ENCODE data around the gene ATP11B.

Gene ATP11B
- 79.0 to 169 (median 122) reads per million in 17 experiments for total RNA-seq

GRCh38 chr3:182792901-182793662 lies at the start of gene ATP11B:
Gene ATP11B, plus strand, starts transcription at chr3:182793504. Its CDS starts 256 bp downstream, at chr3:182793760.
- DNase-seq = peak; percentile 77 to 92 (median 84)

DNA sequence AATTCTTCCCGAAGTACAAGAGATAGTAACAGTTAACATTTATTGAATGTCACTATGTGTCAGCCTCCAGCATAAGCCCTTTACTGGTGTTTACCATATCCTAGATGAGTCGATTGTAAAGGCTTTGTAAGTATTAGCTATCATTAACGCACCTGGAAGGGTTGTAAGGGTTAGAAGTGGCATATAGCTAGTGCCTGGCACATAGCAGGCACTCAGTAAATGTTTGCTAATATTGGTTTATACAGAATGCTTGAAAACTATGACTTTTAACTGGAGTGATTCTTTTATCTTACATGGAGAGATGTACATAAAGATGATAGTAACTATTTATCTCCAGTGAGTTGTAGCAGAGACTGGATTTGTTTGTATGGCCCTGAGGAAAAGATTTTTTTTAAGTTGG lies 46.3 kb upstream of the ATP11B start:
- no peak for DNase-seq

DNA sequence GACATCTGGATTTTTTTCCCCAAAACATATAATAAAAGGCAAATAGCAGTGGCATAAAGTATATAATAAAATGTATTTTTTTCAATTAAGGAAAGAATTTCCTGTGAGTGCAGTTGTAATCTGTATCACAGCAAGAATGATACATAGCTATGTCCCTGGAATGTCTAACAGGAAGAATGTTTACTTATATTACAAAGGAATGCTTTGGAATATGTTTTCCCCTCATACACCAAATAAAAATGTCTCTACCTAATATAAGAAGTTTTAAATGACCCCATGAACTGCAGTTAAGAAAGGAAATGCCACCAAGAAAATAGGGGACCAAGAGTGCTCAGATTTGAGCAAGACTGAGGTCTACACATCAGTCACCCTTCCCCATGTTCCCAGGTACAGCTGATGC lies 38.0 kb upstream of the ATP11B start:
- DNase-seq = no peak

- DNase-seq = no peak
Measured at GRCh38 chr3:182755712-182756111, 37.6 kb upstream of the ATP11B start.

DNA sequence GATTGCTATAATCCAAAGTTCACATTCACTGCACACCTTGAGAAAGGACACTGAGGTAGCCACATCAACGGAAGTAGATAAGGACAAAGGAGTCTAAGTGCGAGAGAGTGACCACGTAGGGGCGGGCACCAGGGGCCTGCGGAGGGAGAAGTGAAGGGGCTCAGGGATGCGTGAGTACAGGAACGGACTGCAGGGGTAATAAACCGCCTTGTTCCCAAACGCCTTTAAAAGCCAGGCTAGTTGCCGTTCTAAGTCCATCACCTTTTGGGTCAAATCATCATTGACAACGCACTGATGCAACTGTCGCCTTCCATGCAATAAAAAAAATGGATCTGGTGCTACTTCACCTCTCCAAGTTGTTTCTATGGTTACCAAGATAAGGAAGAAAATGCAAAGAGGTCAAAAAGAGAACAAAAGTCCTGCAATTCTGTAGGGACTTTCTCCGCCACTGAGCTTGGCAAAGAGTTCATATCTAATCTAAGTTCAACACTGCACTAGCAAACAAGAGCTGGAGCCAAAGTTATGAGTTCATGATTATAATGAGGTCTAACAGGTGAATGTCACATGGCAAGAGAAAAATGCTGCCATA lies 32.6 kb upstream of the ATP11B start:
- DNase-seq = no peak

DNA sequence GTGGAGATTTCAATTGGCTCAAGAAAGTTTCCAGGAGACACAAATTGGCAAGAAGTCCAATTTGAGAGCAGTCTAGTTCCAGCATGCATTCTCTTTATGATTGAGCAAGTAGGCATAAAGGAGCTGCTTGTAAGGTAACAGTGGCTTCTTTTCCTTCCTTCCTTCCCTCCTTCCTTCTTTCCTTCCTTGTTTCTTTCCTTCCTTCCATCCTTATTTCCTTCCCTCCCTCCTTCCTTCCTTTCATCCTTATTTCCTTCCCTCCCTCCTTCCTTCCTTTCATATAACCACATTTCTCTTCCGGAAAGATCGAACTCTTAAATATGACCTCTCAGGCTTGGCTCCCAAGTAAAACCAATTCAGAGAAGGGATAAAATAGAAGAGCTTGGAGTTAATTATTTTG lies 29.4 kb upstream of the ATP11B start:
- DNase-seq = no peak

DNA sequence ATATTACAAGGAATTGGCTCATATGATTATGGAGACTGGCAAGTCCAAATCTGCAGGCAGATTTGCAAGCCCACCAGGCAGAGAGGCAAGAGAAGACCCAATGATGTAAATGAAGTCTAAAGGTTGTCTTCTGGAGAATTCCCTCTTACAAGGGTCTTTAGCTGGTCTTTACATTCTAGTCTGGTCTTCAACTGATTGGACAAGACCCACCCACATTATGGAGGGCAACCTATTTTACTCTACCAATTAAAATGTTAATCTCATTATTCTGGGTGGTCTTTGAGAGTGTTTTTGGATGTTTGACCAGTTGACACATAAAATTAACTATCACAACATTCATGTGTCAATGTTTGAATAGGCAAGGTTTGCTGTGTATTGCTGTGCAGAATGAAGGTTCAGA lies 28.0 kb upstream of the ATP11B start:
- DNase-seq = no peak

GRCh38 chr3:182766099-182766498 lies 27.2 kb upstream of the ATP11B start:
- no peak for DNase-seq

DNA sequence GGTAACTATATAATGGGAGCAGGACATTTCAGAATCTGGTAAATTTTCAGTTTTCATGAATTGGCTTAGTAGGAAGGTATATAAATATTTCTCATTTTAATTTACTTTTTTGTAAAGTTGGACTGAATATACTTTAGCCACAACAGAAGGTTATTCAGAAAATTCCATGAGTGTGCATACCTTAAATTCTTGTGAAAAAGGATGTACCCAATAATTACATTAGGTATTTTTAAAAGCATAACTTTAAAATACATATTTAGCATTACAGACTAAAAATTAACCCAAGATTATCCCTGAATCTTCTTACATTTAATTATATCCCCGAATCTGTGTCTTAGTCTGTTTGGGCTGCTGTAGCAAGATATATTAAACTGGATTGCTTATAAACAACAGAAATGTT lies 24.9 kb upstream of the ATP11B start:
- DNase-seq = no peak

DNA sequence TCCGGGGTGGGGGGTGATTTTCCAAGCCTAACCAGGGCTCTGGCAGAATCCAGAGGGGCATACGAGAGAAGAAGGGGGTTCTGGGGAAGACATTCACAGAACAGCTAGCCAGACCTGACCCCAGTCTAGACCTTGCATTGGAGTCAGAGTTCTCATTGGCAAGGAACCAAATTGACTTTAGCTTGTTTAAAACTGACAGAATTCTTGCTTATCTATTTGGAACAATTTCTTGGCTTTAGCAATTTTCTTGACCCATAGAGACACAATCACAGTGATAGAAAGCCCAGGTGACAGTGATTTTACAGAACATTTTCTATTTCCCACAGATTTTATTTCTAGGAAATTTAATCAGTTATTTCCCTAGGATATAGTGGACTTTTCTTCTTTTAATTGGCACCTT lies 23.6 kb upstream of the ATP11B start:
- no peak for DNase-seq

DNA sequence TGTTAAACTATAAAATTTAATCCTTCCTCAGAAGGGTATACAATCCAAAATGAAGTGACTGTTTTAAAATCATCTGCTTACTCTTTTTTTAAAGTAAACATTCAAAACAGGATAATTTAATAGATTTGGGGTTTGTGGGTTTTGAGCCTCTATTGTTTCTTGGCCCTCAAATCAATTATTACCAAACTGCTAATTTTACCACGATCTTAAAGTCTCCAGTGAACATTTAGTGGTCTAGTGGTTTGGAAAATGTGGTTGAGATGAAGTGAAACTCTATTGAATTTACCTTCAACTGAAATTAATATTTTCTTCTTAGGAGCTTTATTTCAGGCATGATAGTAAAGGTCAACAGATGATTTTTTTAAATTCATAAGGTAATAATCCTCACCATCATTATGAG lies 11.2 kb upstream of the ATP11B start:
- no peak for DNase-seq

DNA sequence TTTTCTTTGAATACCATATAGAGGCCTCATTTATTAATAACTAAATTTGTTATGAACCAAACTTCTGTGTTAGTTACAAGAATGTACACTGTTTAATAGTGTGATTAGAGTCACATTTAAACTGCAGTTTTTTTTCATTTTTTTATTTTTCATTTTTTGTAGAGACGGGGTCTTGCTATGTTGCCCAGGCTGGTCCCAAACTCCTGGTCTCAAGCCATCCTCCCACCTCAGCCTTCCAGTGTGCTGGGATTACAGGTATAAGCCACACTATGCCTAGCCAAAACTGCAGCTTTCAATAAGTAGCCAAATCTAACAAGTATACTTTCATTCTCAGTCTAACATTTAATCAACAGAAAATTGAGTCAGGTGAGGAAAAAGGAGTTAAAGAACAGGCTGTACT lies 10.2 kb upstream of the ATP11B start:
- DNase-seq = no peak

- no peak for DNase-seq
Measured at GRCh38 chr3:182784542-182784941, 8.8 kb upstream of the ATP11B start.

GRCh38 chr3:182785142-182785541 lies 8.2 kb upstream of the ATP11B start:
- DNase-seq = no peak

DNA sequence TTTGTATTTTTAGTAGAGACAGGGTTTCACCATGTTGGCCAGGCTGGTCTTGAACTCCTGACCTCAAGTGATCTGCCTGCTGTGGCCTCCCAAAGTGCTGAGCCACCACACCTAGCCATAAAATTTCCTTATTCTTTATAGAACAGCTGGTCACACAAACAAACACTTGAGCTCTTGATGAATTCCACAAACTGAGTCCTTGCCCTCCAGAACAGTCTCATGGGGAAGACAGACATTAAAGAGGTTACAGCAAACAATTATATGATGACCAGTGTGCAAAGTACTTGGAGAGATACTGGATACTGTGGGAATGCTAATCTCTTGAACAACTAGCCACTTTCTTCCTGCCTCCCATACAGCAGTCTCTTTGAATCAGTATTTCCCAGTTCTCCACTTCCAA lies 7.5 kb upstream of the ATP11B start:
- no peak for DNase-seq

GRCh38 chr3:182786564-182787196 lies 6.6 kb upstream of the ATP11B start:
- no peak for DNase-seq

DNA sequence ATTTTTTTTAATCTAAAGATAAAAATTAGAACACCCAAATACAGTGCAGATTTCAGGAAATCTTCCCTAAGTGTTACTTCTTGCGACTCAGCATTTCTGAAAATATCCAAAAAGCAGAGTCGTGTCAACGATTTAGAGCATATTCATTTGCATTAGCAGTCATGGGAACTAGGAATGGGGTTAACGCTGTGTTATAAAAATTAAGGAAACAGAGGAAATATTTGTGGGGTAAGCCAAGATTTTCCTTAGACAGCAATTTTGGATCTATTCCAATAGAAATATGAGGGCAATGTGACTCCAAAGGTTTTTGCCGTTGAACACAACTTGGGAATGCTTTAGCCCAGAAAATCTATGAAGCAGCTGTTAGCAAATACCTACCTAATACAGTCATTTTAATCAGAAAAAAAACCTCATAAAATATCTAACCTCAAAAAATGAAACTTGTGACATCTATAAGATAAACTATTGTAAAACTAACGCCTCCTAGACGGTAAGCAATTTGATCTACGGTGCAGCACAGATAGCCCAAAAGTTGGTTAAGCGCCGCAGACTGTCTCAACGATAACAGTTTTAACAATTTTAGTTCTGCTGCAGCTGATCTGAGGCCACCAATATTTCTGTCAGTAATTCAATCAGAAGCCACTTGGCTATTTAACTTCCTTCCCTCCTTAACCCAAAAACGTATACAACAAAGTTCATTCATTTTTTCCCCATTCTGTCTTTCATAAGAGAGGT lies 5.8 kb upstream of the ATP11B start:
- no peak for DNase-seq

GRCh38 chr3:182789371-182789770 lies 3.9 kb upstream of the ATP11B start:
- DNase-seq = peak in 3 of 4 experiments; percentile 9 to 37 (median 27)

DNA sequence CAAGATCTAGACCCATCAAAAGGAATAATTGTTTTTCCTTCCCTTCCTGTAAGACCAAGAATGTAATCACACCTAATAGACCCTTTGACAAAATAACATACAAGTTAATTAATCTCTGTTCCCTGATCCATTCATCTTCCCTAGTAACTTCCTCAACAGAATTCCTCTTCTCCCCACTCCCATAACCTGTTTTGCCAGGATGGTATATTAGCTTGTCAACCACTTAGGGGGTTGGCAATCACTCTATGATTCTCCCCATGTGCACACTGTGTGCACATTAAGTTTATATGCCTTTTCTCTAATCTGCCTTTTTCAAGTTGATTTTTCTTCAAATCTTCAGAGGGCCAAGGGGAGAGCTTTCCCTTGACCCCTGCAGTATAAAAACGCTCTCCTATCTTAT lies 2.7 kb upstream of the ATP11B start:
- no peak for DNase-seq

- peak; percentile 54 to 72 (median 69) for DNase-seq
Measured at GRCh38 chr3:182793663-182794454, 555 bp downstream of the ATP11B start.

DNA sequence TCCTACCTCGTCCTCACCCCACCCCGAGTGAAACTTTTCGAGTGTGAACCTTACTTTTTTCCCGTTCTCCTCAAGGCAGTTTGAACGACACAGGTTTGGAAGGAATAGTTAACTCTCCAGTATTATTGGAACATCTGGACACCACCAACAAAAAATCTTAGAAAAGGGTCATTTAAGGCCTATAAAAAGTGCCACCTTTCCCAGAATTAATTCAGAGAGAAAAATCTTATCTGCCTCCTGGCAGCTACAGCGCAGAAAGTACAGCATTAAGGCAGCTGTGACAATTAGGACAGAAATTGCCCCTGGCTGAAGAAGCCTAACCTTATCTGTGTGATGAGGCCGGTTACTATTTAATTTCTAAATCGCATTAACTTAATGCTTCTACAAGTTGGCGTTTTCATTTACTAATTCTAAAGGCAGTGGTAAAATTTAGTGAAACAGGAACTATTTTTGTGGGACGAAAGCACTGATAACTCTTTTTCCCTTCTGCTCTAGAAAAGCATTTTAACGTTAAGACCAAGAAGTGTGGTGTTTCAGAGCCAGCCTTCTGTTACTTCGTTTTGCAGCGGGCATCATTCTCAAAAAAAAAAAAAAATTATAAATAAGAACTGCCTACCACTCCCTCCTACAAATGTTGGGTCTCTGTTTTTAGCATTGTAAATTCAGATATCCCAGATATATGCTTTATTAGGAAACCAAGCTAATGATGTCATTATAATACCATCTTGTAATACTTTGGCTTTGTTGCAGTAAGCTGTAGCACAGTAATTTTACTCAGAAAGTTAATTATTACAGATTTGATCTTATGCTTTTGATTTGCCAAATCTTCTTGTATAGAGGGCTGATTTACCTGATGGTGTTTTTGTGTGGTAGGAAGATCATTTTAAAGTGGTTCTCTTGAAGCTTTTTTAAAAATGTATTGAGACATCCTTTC lies 1.4 kb downstream of the ATP11B start:
- DNase-seq = peak in 3 of 4 experiments; percentile 7 to 36 (median 33)
